ENCODE results near the gene THRA.
"Not testable (repeated sequence)": the region's sequence is repeated elsewhere in the genome, so short reads cannot be mapped to it uniquely, and the experiment has no call there.

Gene THRA

GRCh38 chr17:40113110-40113906 is 50.5 kb downstream of the THRA start:
- peak; percentile 98 for DNase-seq (ENCODE audit: low spot score)

GRCh38 chr17:40113907-40114245 is 51.1 kb downstream of the THRA start:
- DNase-seq (ENCODE audit: low spot score) = peak; percentile 68

GRCh38 chr17:40115101-40115436 is 52.3 kb downstream of the THRA start:
- DNase-seq (ENCODE audit: low spot score) = no peak

GRCh38 chr17:40121181-40122135 is 58.7 kb downstream of the THRA start, which contains the start of gene MSL1:
MSL1 (plus strand) TSS chr17:40121971; CDS start chr17:40122613, 642 bp downstream.
- peak; percentile 78 for DNase-seq (ENCODE audit: low spot score)

- DNase-seq (ENCODE audit: low spot score) = no peak
Observed at GRCh38 chr17:40122136-40122998, 59.6 kb downstream of the THRA start.

GRCh38 chr17:40122999-40123810 is 60.4 kb downstream of the THRA start:
- DNase-seq (ENCODE audit: low spot score) = peak; percentile 72

- no peak for DNase-seq (ENCODE audit: low spot score)
Observed at GRCh38 chr17:40123811-40124114, 61.0 kb downstream of the THRA start.

- DNase-seq (ENCODE audit: low spot score) = peak; percentile 71
Observed at GRCh38 chr17:40124279-40125141, 61.7 kb downstream of the THRA start.

- DNase-seq (ENCODE audit: low spot score) = no peak
Observed at GRCh38 chr17:40129498-40129897, 66.7 kb downstream of the THRA start.

- no peak for DNase-seq (ENCODE audit: low spot score)
Observed at GRCh38 chr17:40130352-40131042, 67.7 kb downstream of the THRA start.

- no peak for DNase-seq (ENCODE audit: low spot score)
Observed at GRCh38 chr17:40134184-40134583, 71.4 kb downstream of the THRA start.

- peak; percentile 24 for DNase-seq (ENCODE audit: low spot score)
Observed at GRCh38 chr17:40135817-40136216, 73.1 kb downstream of the THRA start.

- DNase-seq (ENCODE audit: low spot score) = peak; percentile 27
Observed at GRCh38 chr17:40139566-40140058, 76.8 kb downstream of the THRA start.

- not testable (repeated sequence) for DNase-seq (ENCODE audit: low spot score)
Observed at GRCh38 chr17:40143166-40143565, 80.4 kb downstream of the THRA start.

All from cerebellar cortex (tissue), 1 donor.